Osteocyte (in vitro differentiated cells): ENCODE data around the gene SPPL2A. TPM values are rescaled to one million over a fixed set of nuclear protein-coding genes. Genes with fewer than 3 reads are reported as not detected.

Experiments used
- DNase-seq: peaks from one replicate; pipeline ENCODE4 v3.0.0; 2021; ENCODE audit warnings: mixed read lengths; ENCODE audit not compliant: unreplicated experiment; ENCODE audit errors: extremely low spot score
- H3K27ac Mint-ChIP-seq: one replicate; pipeline ENCODE4 v1.8.0; 2021; ENCODE audit warnings: mild to moderate bottlenecking, mixed read lengths; ENCODE audit not compliant: unreplicated experiment
- H3K27me3 Mint-ChIP-seq: one replicate; pipeline ENCODE4 v1.8.0; 2021; ENCODE audit warnings: mixed read lengths; ENCODE audit not compliant: unreplicated experiment
- H3K36me3 Mint-ChIP-seq: one replicate; pipeline ENCODE4 v1.8.0; 2021; ENCODE audit warnings: mixed read lengths; ENCODE audit not compliant: unreplicated experiment
- H3K4me1 Mint-ChIP-seq: one replicate; pipeline ENCODE4 v1.8.0; 2021; ENCODE audit warnings: mixed read lengths; ENCODE audit not compliant: unreplicated experiment
- H3K4me3 Mint-ChIP-seq: one replicate; pipeline ENCODE4 v1.8.0; 2021; ENCODE audit warnings: mild to moderate bottlenecking, moderate library complexity, mixed read lengths; ENCODE audit not compliant: unreplicated experiment
- H3K9me3 Mint-ChIP-seq: one replicate; pipeline ENCODE4 v1.8.0; 2021; ENCODE audit warnings: mixed read lengths; ENCODE audit not compliant: unreplicated experiment
- CTCF ChIP-seq: fragments of 200-600 bp; sonication (generic); IDR thresholded peaks from 2 replicates; pipeline ENCODE4 v1.5.0; 2021; ENCODE audit warnings: antibody characterized with exemption, mild to moderate bottlenecking, moderate library complexity
- total RNA-seq: library from RNA; stranded (reverse); gene quantifications from 2 replicates; pipeline ENCODE4 v1.2.1, GENCODE V29; 2021

Gene SPPL2A
- total RNA-seq, 1 donor from 2014 or later: 118 TPM

GRCh38 chr15:50736823-50737222, 28.7 kb downstream of the SPPL2A start:
- H3K4me3 Mint-ChIP-seq: no peak overlapping the region
- no peak for TF ChIP-seq CTCF
- peak overlapping the region; percentile 50 for H3K27ac Mint-ChIP-seq
- no peaks in the 10 kb centered on the region for H3K27me3 Mint-ChIP-seq
- H3K36me3 Mint-ChIP-seq: peaks cover 36% of the 10 kb centered on the region
- DNase-seq: no peak
- no peaks in the 10 kb centered on the region for H3K9me3 Mint-ChIP-seq
- H3K4me1 Mint-ChIP-seq: peaks cover 4% of the 10 kb centered on the region

- no peak for TF ChIP-seq CTCF
Observed at GRCh38 chr15:50735156-50735555, 30.4 kb downstream of the SPPL2A start.

GRCh38 chr15:50726315-50726714, 39.2 kb downstream of the SPPL2A start:
- H3K27ac Mint-ChIP-seq: no peak overlapping the region
- H3K27me3 Mint-ChIP-seq: no peaks in the 10 kb centered on the region
- no peaks in the 10 kb centered on the region for H3K9me3 Mint-ChIP-seq
- H3K4me3 Mint-ChIP-seq: no peak overlapping the region
- DNase-seq: no peak
- peaks cover 31% of the 10 kb centered on the region for H3K36me3 Mint-ChIP-seq
- peaks cover 9% of the 10 kb centered on the region for H3K4me1 Mint-ChIP-seq
- TF ChIP-seq CTCF: no peak

More at GRCh38 chr15:50735156-50735555, 30.4 kb downstream of the SPPL2A start:
- Mint-ChIP-seq H3K27me3 (no peaks in the 10 kb centered on the region), H3K4me3 (no peak overlapping the region), H3K4me1 (peaks cover 4% of the 10 kb centered on the region), H3K27ac (no peak overlapping the region), H3K9me3 (no peaks in the 10 kb centered on the region), H3K36me3 (peaks cover 40% of the 10 kb centered on the region)
- no peak for DNase-seq

GRCh38 chr15:50718700-50719125, 46.8 kb downstream of the SPPL2A start:
- no peak overlapping the region for H3K27ac Mint-ChIP-seq

GRCh38 chr15:50712018-50712417, 53.5 kb downstream of the SPPL2A start:
- Mint-ChIP-seq H3K27me3 (no peaks in the 10 kb centered on the region), H3K4me1 (no peaks in the 10 kb centered on the region), H3K36me3 (peaks cover 19% of the 10 kb centered on the region), H3K27ac (no peak overlapping the region), H3K9me3 (no peaks in the 10 kb centered on the region), H3K4me3 (no peak overlapping the region)
- DNase-seq: no peak
- TF ChIP-seq CTCF: no peak

More at GRCh38 chr15:50718700-50719125, 46.8 kb downstream of the SPPL2A start:
- H3K4me3 Mint-ChIP-seq: no peak overlapping the region
- no peaks in the 10 kb centered on the region for H3K4me1 Mint-ChIP-seq
- no peak for DNase-seq
- peaks cover 38% of the 10 kb centered on the region for H3K36me3 Mint-ChIP-seq
- no peaks in the 10 kb centered on the region for H3K27me3 Mint-ChIP-seq
- no peaks in the 10 kb centered on the region for H3K9me3 Mint-ChIP-seq
- no peak for TF ChIP-seq CTCF
